HPDE6-E6E7 (cell line): ENCODE data around the gene IGLON5.

Experiments
- DNase-seq: peaks from one replicate; pipeline ENCODE4 v3.0.0; 2011; ENCODE audit warnings: missing footprints; ENCODE audit errors: extremely low spot score

Gene IGLON5

DNA sequence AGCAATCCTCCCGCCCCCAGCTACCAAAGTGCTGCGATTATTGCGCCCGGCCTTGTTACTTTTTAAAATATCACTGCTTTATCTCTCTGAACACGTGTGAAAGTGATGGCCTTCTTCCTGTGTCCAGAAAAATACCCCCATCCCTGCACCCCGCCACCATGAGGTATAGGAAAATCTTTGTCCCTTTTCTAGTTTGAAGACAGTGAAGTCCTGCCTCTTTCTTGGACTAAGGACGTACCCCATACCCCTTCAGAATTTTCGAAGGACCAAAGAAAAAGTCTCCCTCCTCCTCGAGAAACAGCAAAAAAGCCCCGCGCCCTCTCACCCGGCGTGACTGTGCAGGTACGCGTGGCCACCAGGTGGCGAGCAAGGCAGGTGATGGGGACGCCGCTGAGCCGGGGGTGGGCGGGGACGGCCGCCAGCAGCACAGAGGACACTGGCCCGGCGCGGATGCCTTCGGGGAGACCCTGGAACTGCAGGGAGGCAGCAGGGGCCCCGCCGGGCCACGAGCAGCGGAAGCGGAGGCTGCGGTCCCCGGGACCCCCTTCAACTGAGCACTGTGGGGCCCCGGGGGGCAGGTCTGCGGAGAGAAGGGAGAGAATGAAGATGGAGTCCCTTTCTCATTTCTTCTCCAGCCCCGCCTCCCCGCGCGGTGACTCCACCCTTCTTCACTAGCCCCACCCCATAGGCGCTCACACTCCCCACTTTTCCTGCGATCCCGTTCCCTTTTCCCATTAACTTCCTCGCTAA lies 27.3 kb downstream of the IGLON5 start:
- peak; percentile 76 for DNase-seq

DNA sequence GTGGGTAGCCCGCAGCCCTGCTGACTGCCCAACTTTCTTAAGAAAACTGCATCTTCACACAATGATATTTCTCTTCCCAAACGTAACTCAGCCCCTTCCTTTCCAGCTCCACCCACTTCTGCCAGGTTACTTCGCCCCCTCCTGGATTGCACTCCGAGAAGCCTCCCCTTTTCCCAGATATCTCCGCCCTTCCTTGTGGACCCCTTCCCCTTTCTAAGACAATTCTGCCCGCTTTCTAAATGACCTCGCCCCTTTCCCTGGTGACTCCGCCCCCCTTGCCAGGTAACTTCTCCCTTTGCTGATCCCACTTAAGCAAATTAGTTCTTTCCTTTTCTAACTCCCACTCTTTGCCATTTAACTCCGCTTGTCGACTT lies 27.9 kb downstream of the IGLON5 start:
- DNase-seq = no peak

DNA sequence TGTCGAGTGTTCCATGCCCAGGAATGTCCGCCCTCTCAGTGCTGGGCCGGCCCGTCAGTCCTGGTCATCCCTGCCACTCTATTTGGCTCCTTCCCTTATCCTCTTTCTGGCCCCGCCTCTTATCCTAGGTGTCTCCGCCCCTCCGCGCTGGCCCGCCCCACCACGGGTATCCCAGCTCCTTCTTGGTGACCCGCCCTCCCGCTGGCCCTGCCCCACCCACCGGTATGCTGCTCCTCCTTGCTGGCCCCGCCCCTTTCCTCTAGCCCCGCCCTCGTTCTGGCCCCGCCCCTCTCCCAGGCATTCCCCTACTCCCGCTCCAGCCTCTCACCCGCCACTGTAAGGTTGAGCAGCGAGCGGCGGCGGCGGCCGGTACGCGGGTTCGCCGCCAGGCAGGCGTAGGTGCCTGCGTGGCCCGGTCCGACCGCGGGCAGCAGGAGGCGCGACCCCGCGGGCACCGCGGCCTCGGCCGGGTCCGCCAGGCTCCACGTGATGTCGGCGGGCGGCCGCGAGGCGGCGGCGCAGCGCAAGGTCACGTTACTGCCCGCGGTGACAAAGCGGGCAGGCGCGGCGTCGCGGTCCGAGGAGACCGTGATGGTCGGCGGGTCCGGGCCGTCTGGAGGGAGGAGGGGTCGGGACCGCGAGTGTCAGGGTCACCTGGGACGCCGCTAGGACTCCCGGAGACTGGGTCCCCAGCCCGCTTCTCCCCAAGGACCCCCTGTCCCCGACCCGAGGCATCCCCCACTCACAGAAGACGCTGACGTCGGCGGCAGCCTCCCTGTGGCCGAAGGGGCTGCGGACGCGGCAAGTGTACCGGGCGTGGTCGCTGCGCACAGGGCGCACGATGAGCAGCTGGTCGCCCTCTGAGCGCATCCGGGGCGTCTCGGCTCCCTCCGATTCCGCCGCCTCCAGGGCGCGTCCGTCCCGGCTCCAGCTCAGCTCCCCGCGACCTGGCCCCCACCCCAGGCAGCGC lies 28.5 kb downstream of the IGLON5 start:
- DNase-seq = peak; percentile 94

DNA sequence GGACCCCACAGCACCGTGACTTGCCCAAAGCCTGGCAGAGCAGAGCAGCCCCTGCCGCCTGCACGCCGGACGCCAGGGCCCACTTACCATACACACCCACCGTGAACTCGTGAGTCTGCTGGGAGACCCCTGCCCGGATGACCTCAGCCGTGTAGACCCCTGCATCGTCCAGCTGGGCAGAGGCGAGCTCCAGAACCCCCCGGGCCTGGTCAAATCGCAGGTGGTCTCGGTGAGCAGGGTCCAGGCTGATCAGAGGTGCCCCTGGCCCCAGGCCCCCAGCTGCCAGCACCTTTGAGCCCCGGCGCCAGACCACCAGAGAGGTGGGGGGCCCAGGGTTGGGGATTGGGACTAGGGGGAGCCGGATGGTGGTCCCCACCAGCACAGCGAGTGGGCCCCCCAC lies 29.6 kb downstream of the IGLON5 start:
- DNase-seq = no peak

GRCh38 chr19:51341976-51342580 lies 30.6 kb downstream of the IGLON5 start, which contains the start of gene VSIG10L:
Gene VSIG10L, minus strand, starts transcription at chr19:51342139. Its CDS starts 15 bp downstream, at chr19:51342124.
- no peak for DNase-seq

GRCh38 chr19:51342631-51343569 lies 31.5 kb downstream of the IGLON5 start:
- DNase-seq = no peak

GRCh38 chr19:51345076-51345620 lies 33.7 kb downstream of the IGLON5 start:
- no peak for DNase-seq

- no peak for DNase-seq
These were observed 35.3 kb downstream of the IGLON5 start for GRCh38 chr19:51346742-51347141.

- no peak for DNase-seq
These were observed 35.9 kb downstream of the IGLON5 start for GRCh38 chr19:51347209-51347928.

DNA sequence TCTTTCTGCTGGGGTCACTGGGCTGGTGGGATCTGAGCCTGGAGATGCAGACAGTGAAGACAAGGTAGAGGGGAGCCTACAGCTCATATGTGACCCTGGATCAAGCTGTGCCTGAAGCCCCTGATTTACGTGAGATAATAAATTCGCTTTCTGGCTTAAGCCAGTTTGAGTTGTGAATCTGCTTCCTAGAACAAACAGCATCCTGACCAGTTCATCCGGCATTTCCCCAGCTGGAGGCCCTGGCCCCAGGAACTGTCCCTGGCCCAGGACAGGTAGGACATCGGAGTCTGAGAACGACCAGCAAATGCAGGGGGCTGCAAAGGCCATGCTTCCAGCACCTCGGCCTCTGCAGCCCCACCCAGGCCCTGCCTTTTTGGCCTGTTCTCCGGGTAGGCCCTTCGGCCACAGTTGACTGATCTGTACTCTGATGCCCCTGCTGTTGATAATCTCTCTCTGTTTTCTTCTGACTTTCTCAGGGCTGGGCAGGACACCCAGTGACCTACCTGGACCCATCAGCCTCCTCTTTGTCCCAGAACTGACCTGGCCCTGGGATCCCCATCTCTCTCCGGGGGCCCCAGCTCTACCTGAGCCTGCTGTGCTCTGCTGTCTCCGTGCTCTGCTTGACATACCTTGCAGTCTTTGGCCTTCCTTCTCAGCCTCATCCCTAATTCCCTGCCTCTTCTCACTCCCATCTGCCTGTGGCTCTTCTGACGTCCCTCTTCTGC lies 40.0 kb downstream of the IGLON5 start:
- DNase-seq = no peak

DNA sequence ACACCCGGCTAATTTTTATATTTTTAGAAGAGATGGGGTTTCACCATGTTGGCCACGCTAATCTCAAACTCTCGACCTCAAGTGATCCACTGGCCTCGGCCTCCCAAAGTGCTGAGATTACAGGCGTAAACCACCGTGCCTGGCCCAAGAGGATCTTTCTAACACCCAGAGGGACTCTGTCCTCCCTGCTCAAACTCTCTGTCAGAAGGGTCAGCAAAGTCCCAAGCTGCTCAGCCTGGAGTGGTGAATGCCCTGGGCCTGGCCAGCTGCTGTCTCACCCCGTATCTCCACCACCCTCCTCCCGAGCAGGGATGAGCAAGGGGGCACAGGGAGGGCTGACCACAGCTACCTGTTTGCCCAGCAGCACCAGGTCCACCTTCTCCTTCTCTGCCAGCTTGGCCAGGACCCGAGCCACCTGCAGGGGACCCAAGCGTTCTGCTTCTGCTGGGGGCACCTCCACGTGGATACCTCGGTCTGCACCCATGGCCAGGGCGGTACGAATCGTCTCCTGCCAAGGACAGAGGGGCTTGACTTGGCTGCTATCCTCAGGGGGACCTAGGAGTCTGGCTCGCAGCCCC lies 41.4 kb downstream of the IGLON5 start:
- DNase-seq = no peak

DNA sequence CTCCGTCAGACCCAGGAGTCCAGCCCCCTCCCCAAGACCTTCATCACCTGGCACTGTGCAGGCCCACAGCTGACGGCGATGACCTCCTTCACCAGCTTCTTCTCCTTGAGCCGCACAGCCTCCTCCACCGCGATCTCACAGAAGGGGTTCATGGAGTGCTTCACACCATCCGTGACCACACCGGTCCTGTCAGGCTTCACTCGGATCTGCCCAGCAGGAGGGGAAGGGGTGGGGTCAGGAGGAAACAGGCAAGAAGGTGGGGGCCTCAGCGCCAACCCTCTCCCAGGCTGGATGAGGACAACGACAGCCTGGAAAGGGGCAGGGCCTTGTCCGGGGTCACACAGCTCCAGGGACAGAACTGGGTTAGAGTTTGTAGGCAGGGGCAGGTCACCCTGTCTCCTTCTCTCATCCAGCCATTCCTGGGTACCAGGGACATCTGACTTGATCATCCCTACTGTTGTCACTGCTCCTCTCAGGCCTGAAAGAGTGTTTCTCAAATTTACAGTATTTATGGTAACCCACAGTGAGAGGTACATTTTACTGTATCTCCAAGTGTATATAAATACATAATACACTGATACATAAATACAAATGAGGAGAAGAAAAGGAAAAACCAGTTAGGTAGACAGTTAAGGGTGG lies 42.8 kb downstream of the IGLON5 start:
- DNase-seq = no peak

DNA sequence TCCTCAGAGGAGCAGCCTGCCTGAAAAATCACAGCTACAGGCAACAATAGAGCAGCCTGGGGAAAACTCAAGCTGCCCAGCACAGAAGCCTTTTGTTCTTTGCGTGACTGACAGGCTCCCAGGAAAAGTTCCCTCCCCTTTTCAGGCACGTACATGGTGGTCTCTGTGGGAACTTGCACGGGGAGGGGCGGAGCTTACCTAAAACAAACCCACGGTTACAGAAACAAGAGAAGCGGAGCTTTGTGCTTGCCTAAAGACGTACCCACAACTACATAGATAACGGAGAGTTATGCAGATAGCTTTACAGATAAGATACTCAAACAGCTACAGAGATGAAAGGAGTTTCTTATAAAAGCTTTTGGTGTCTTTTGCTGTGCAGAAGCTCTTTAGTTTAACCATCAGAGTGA lies 43.3 kb downstream of the IGLON5 start:
- no peak for DNase-seq

- DNase-seq = no peak
These were observed 44.8 kb downstream of the IGLON5 start for GRCh38 chr19:51356159-51356801.

- no peak for DNase-seq
These were observed 46.5 kb downstream of the IGLON5 start for GRCh38 chr19:51357952-51358351.

- no peak for DNase-seq
These were observed 47.9 kb downstream of the IGLON5 start for GRCh38 chr19:51359294-51359693.

DNA sequence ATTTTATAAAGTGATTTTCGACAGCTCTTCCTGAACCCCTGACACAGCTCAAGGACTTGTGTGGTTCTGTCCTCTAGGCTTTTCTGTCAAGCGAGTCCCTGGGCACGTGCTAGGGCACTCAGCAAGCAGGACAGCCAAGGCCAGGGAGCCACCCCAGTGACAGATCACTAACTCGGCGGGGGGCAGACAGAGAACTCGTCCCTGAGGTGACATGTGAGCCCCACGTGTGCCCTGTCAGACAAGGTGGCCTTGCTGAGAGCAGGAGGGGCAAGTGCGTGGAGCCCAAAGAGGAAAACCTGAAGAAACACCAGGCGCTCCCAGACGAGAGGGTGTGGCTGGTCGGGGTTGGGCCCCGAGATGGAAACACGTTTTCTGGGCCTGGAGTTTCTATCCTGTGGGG lies 49.8 kb downstream of the IGLON5 start:
- no peak for DNase-seq
